CD14-positive monocyte (primary cell): ENCODE results near the gene TMEM132E. TPM values are rescaled to one million over a fixed set of nuclear protein-coding genes. Genes with fewer than 3 reads are reported as not detected.

Experiments used
- DNase-seq, 3 donors: peaks; one replicate each; pipeline ENCODE4 v3.0.0-alpha.2; 2011 to 2022
- H2AFZ ChIP-seq: 2 replicates; pipeline ENCODE4 v1.6.0; 2012; ENCODE audit warnings: mild to moderate bottlenecking, low read depth, low read length, inconsistent platforms; ENCODE audit not compliant: insufficient read depth, poor library complexity, severe bottlenecking
- H3K27ac ChIP-seq, 2 donors: 1 replicate in 1 of 2; 2 replicates in 1 of 2; pipeline ENCODE4 v1.5.1; 2012 to 2013; ENCODE audit warnings: low read length in 2 of 2, control low read depth in 1 of 2, inconsistent platforms in 1 of 2, low read depth in 1 of 2, mild to moderate bottlenecking in 1 of 2
- H3K27me3 ChIP-seq, 2 donors: one replicate each; pipeline versions ENCODE4 v1.6.0 to v1.6.1; 2011 to 2013; ENCODE audit warnings: low read length in 2 of 2; ENCODE audit not compliant: control insufficient read depth in 2 of 2, insufficient read depth in 2 of 2
- H3K36me3 ChIP-seq, 2 donors: replicated peaks in 1 of 2; 1 replicate in 1 of 2; 2 replicates in 1 of 2; pipeline versions ENCODE4 v1.5.1 to v1.6.1; 2012 to 2013; ENCODE audit warnings: low read length in 2 of 2, control low read depth in 1 of 2, inconsistent platforms in 1 of 2, mild to moderate bottlenecking in 1 of 2; ENCODE audit not compliant: insufficient read depth in 2 of 2, control insufficient read depth in 1 of 2
- H3K4me1 ChIP-seq, 2 donors: 1 replicate in 1 of 2; 2 replicates in 1 of 2; pipeline versions ENCODE4 v1.5.1 to v1.6.1; 2012 to 2013; ENCODE audit warnings: low read length in 2 of 2, control low read depth in 1 of 2, inconsistent platforms in 1 of 2, mild to moderate bottlenecking in 1 of 2, moderate library complexity in 1 of 2; ENCODE audit not compliant: insufficient read depth in 2 of 2, control insufficient read depth in 1 of 2
- H3K4me2 ChIP-seq: replicated peaks from 2 replicates; pipeline ENCODE3; 2012; ENCODE audit warnings: low read length, moderate library complexity, mild to moderate bottlenecking; ENCODE audit not compliant: poor library complexity, severe bottlenecking; ENCODE audit errors: extremely low read depth
- H3K4me3 ChIP-seq, 3 experiments: fragments of 200-600 bp in 1 of 3; sonication (generic) in 1 of 3; replicated peaks in 1 of 3; 1 replicate in 2 of 3; 2 replicates in 1 of 3; pipeline ENCODE4 v1.5.1; 2011 to 2013; ENCODE audit warnings: low read length in 3 of 3, mild to moderate bottlenecking in 3 of 3, control low read depth in 2 of 3, low read depth in 2 of 3, inconsistent platforms in 1 of 3, moderate library complexity in 1 of 3
- H3K79me2 ChIP-seq: 2 replicates; pipeline ENCODE4 v1.6.0; 2012; ENCODE audit warnings: mild to moderate bottlenecking, control low read depth, inconsistent platforms, low read length, moderate library complexity; ENCODE audit not compliant: insufficient read depth
- H3K9ac ChIP-seq: 2 replicates; pipeline ENCODE4 v1.6.0; 2017; ENCODE audit warnings: low read length, mild to moderate bottlenecking; ENCODE audit not compliant: insufficient read depth, poor library complexity, severe bottlenecking
- H3K9me3 ChIP-seq, 2 donors: replicated peaks in 1 of 2; 1 replicate in 1 of 2; 2 replicates in 1 of 2; pipeline versions ENCODE4 v1.5.1 to v1.6.1; 2012 to 2013; ENCODE audit warnings: low read length in 2 of 2, control low read depth in 1 of 2; ENCODE audit not compliant: control insufficient read depth in 1 of 2, insufficient read depth in 1 of 2
- H4K20me1 ChIP-seq: 2 replicates; pipeline ENCODE4 v1.6.0; 2012; ENCODE audit warnings: mild to moderate bottlenecking, low read length, control low read depth, moderate library complexity; ENCODE audit not compliant: insufficient read depth
- H3K27ac Mint-ChIP-seq, 7 donors: one replicate each; pipeline ENCODE4 v1.8.0; 2020; ENCODE audit warnings: mild to moderate bottlenecking in 7 of 7, mixed read lengths in 7 of 7, moderate library complexity in 6 of 7, inconsistent platforms in 2 of 7
- H3K27me3 Mint-ChIP-seq, 3 donors: one replicate each; pipeline ENCODE4 v1.8.0; 2021 to 2022; ENCODE audit warnings: low read depth in 3 of 3, mild to moderate bottlenecking in 3 of 3, mixed read lengths in 3 of 3, moderate library complexity in 3 of 3, inconsistent platforms in 1 of 3
- H3K36me3 Mint-ChIP-seq, 2 donors: one replicate each; pipeline ENCODE4 v1.8.0; 2020; ENCODE audit warnings: mixed read lengths in 2 of 2, inconsistent platforms in 1 of 2, mild to moderate bottlenecking in 1 of 2
- H3K4me1 Mint-ChIP-seq: one replicate; pipeline ENCODE4 v1.8.0; 2020; ENCODE audit warnings: mild to moderate bottlenecking, mixed read lengths
- H3K4me3 Mint-ChIP-seq, 2 donors: one replicate each; pipeline ENCODE4 v1.8.0; 2020; ENCODE audit warnings: mild to moderate bottlenecking in 2 of 2, mixed read lengths in 2 of 2, moderate library complexity in 1 of 2
- H3K9me3 Mint-ChIP-seq, 7 donors: one replicate each; pipeline ENCODE4 v1.8.0; 2020 to 2022; ENCODE audit warnings: mixed read lengths in 7 of 7, mild to moderate bottlenecking in 6 of 7, moderate library complexity in 6 of 7, inconsistent platforms in 2 of 7
- WGBS: methylation state at CpG from one replicate; pipeline ENCODE4 v1.1.5; 2013; ENCODE audit warnings: missing lambda C conversion rate; ENCODE audit not compliant: insufficient coverage; 5-methylcytosine and 5-hydroxymethylcytosine counted together
- intact Hi-C, 2 donors: fragments of 100-400 bp; cut with micrococcal nuclease; formaldehyde crosslinking; loops; one replicate each; pipeline versions ENCODE4 v1.15.0 to v1.15.1; 2023
- polyA plus RNA-seq, 3 donors: library from polyadenylated mRNA; depleted of rRNA in 1 of 3; unstranded in 2 of 3; stranded (reverse) in 1 of 3; fragments of 300-500 nt in 2 of 3; fragments of >200 nt in 1 of 3; fragmentation: Illumina TruSeq in 2 of 3; gene quantifications; 1 replicate in 2 of 3; 2 replicates in 1 of 3; pipeline ENCODE4 v1.2.3, GENCODE V29; 2012 to 2021
- TF ChIP-seq, protein P1 (sequence below): fragments of 200-600 bp; IDR thresholded peaks from one replicate; pipeline ENCODE4 v1.8.0; 2022; ENCODE audit warnings: antibody characterized with exemption, mild to moderate bottlenecking

The TMEM132E gene
- polyA plus RNA-seq, 3 donors: not detected

DNA sequence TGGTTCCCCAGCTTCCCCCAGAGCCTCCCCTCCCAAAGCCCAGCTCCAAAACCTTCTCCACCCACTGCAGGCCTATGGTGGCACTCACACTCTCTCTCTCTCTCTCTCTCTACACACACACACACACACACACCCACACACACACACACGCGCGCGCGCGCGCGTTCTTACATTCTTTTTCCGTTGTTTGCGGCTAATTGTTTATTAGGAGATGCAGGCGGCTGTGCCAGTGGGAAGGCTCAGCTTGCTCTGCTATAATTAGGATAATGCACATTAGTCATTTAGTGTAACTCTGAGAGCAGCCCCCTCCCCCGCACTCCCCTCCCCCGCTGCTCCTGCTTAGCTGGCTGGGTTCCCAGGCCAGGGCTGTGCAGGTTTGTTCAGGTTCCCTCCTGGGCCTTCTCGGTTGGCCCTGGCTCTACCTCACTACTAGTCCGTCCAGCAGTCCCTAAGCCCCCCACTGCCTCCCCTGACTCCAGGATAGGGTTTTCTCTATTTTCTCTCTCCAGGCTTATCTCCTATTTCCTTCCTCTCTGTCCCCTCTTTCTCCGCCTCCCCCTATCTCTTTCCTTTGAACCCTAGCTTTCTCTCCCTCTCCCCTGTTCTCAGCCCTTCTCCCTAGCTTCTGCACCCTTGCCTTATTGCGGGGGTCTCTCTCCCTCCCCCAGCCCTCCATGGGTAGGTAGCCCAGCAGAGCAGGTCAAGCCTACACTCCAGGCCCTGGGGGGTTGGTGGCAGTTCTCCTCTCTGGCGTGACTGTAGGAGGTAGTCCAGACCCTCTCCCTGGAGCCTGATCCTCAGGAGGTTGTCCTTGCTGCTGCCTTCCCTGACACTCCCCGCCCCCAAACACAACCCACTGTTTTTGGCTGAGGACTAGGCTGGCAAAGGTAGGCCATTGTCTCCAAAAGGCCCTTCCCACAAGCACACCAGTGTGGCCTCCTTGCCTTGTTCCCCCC, 34.0 kb downstream of the TMEM132E start:
- H3K79me2 ChIP-seq: no peaks in the 10 kb centered on the region
- H3K36me3 ChIP-seq: no peaks in the 10 kb centered on the region
- H3K4me1 ChIP-seq: no peaks in the 10 kb centered on the region
- H2AFZ ChIP-seq: no peak overlapping the region
- no peak overlapping the region for H3K4me3 Mint-ChIP-seq
- no peak for DNase-seq
- no peak overlapping the region for H3K4me3 ChIP-seq
- no peak overlapping the region for H3K4me2 ChIP-seq
- TF ChIP-seq, protein P1, sequence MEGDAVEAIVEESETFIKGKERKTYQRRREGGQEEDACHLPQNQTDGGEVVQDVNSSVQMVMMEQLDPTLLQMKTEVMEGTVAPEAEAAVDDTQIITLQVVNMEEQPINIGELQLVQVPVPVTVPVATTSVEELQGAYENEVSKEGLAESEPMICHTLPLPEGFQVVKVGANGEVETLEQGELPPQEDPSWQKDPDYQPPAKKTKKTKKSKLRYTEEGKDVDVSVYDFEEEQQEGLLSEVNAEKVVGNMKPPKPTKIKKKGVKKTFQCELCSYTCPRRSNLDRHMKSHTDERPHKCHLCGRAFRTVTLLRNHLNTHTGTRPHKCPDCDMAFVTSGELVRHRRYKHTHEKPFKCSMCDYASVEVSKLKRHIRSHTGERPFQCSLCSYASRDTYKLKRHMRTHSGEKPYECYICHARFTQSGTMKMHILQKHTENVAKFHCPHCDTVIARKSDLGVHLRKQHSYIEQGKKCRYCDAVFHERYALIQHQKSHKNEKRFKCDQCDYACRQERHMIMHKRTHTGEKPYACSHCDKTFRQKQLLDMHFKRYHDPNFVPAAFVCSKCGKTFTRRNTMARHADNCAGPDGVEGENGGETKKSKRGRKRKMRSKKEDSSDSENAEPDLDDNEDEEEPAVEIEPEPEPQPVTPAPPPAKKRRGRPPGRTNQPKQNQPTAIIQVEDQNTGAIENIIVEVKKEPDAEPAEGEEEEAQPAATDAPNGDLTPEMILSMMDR: no peak
- 39% methylated on average over 4 of the region's 19 CpGs for WGBS
- intact Hi-C loops: no loop called here
- no peaks in the 10 kb centered on the region for H3K4me1 Mint-ChIP-seq
- no peak overlapping the region for H3K9ac ChIP-seq
- no peak overlapping the region for H3K27ac ChIP-seq
- H3K27me3 Mint-ChIP-seq: peaks cover 34 to 40% (median 35%) of the 10 kb centered on the region in 3 donors
- H3K9me3 ChIP-seq: no peaks in the 10 kb centered on the region
- H3K9me3 Mint-ChIP-seq: peaks cover 0 to 3% (median 0%) of the 10 kb centered on the region in 7 donors
- H3K27me3 ChIP-seq: peaks cover 2 to 24% of the 10 kb centered on the region in 2 donors
- H3K27ac Mint-ChIP-seq: peak overlapping the region in 1 of 7 donors; percentile 77
- H3K36me3 Mint-ChIP-seq: no peaks in the 10 kb centered on the region
- H4K20me1 ChIP-seq: no peaks in the 10 kb centered on the region

DNA sequence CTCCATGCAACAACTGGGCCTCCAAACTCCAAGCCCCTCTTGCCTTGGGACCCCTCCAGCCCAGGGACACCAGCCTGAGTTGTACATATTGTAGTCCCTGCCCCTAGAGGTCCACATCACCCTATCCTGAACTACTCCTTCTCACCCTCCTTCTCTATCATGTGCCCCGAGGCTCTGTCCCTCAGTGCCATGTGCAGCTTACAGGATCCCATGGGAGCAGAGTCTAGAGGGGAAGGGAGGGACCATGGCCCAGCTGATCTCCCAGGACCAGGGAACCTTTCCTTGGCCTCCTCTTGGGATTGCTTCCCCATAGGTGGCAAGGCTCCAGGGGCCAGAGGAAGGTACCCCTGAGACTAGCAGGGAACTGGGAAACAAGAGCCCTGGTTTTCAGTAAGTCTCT, 35.3 kb downstream of the TMEM132E start:
- Mint-ChIP-seq H3K27me3 (peaks cover 26 to 33% (median 26%) of the 10 kb centered on the region in 3 donors), H3K36me3 (no peaks in the 10 kb centered on the region), H3K4me3 (no peak overlapping the region), H3K27ac (no peak overlapping the region), H3K9me3 (peaks cover 0 to 3% (median 0%) of the 10 kb centered on the region in 7 donors), H3K4me1 (no peaks in the 10 kb centered on the region)
- H3K9me3 ChIP-seq: no peaks in the 10 kb centered on the region
- H2AFZ ChIP-seq: no peak overlapping the region
- no peak for DNase-seq
- H3K36me3 ChIP-seq: no peaks in the 10 kb centered on the region
- H3K4me1 ChIP-seq: no peaks in the 10 kb centered on the region
- H3K27me3 ChIP-seq: peaks cover 0 to 19% of the 10 kb centered on the region in 2 donors
- no peaks in the 10 kb centered on the region for H4K20me1 ChIP-seq
- no CpG with 5 or more reads among the region's 1 CpG for WGBS
- no peak overlapping the region for H3K9ac ChIP-seq
- no peak overlapping the region for H3K4me2 ChIP-seq
- H3K79me2 ChIP-seq: no peaks in the 10 kb centered on the region
- no peak overlapping the region for H3K4me3 ChIP-seq
- intact Hi-C loops: no loop called here
- TF ChIP-seq, protein P1: no peak
- H3K27ac ChIP-seq: no peak overlapping the region
